Measurements from ENCODE around the gene FRMPD2.

DNA sequence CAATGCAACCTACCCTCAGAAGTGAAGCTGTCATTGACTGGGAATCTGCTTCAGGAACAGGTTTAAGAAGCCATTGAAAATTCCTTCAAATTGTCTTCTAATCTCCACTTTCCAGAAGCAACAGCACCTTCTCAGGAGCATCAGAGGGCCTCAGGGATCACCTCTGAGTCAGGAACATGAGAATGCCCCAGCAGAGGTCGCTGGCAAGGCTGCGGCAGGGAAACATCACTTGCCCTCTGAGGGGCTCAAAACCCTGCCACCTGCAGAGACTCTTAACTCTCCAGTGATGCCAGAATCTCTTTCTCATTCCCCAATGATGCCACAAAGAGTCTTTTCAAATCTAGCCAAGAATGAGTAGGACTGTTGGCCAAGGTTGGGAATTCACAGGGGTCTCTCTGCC lies 26.1 kb upstream of the FRMPD2 start:
- TF ChIP-seq GATA2 (IDR thresholded peaks at IDR 0.05; ENCODE audit: low read depth, low read length): no peak
- TF ChIP-seq GATA3 (IDR thresholded peaks at IDR 0.05; ENCODE audit: low read depth, low read length): no peak
